Smooth muscle cell (in vitro differentiated cells): ENCODE data around the gene COX4I1. TPM values are rescaled to one million over a fixed set of nuclear protein-coding genes. Genes with fewer than 3 reads are reported as not detected.

ENCODE experiments used
- DNase-seq: peaks from one replicate; lab custom pipeline; 2025; ENCODE audit not compliant: unreplicated experiment; lab: John Stamatoyannopoulos, UW
- H2AFZ ChIP-seq: fragments of 200-600 bp; sonication (generic); 2 replicates; pipeline ENCODE4 v1.6.0; 2016; ENCODE audit warnings: antibody characterized with exemption, low read depth, mild to moderate bottlenecking
- H3F3A ChIP-seq: fragments of 200-600 bp; sonication (generic); 2 replicates; pipeline ENCODE4 v1.6.0; 2017; ENCODE audit warnings: antibody characterized with exemption, low read depth
- H3K27ac ChIP-seq: fragments of 200-600 bp; sonication (generic); 2 replicates; pipeline ENCODE4 v1.5.1; 2016; ENCODE audit warnings: low read depth, mild to moderate bottlenecking
- H3K27me3 ChIP-seq: fragments of 200-600 bp; sonication (generic); 2 replicates; pipeline ENCODE4 v1.6.1; 2016; ENCODE audit warnings: low read depth, mild to moderate bottlenecking
- H3K36me3 ChIP-seq: fragments of 200-600 bp; sonication (generic); 2 replicates; pipeline ENCODE4 v1.5.1; 2016; ENCODE audit warnings: low read depth
- H3K4me1 ChIP-seq: fragments of 200-600 bp; sonication (generic); 2 replicates; pipeline ENCODE4 v1.5.1; 2016; ENCODE audit warnings: low read depth
- H3K4me2 ChIP-seq: fragments of 200-600 bp; sonication (generic); 2 replicates; pipeline ENCODE4 v1.6.0; 2016; ENCODE audit warnings: mild to moderate bottlenecking
- H3K4me3 ChIP-seq: fragments of 200-600 bp; sonication (generic); 2 replicates; pipeline ENCODE4 v1.5.1; 2016; ENCODE audit warnings: mild to moderate bottlenecking
- H3K79me2 ChIP-seq: fragments of 200-600 bp; sonication (generic); 2 replicates; pipeline ENCODE4 v1.6.0; 2016; ENCODE audit warnings: low read depth, mild to moderate bottlenecking
- H3K9ac ChIP-seq: fragments of 200-600 bp; sonication (generic); 2 replicates; pipeline ENCODE4 v1.6.0; 2016; ENCODE audit warnings: low read depth
- H3K9me3 ChIP-seq: fragments of 200-600 bp; sonication (generic); replicated peaks from 2 replicates; pipeline ENCODE4 v1.5.1; 2016; ENCODE audit warnings: low read depth
- H4K20me1 ChIP-seq: fragments of 200-600 bp; sonication (generic); 2 replicates; pipeline ENCODE4 v1.6.0; 2016; ENCODE audit warnings: low read depth
- CTCF ChIP-seq: fragments of 200-600 bp; sonication (generic); IDR thresholded peaks from 2 replicates; pipeline ENCODE4 v1.5.1; 2017; ENCODE audit warnings: borderline replicate concordance, mild to moderate bottlenecking, antibody characterized with exemption; ENCODE audit not compliant: insufficient read depth, poor library complexity, severe bottlenecking
- WGBS: methylation state at CpG from one replicate; pipeline ENCODE4 v1.1.7; 2016; ENCODE audit warnings: low lambda C conversion rate; 5-methylcytosine and 5-hydroxymethylcytosine counted together
- polyA plus RNA-seq: library from polyadenylated mRNA; unstranded; fragments of >200 nt; fragmentation: Nextera tagmentation; extraction: Ambion mirVana; gene quantifications from 2 replicates; pipeline ENCODE4 v1.2.1, GENCODE V29; 2016
- total RNA-seq: library from RNA; depleted of rRNA; stranded (reverse); fragments of >200 nt; gene quantifications from 2 replicates; pipeline ENCODE4 v1.2.3, GENCODE V29; 2014

Gene COX4I1
- total and polyA plus RNA-seq, 2 experiments from 2014 or later, result 342 to 612 TPM

- 93% methylated on average over 22 of the region's 22 CpGs for WGBS
- no peak overlapping the region for H3K27ac ChIP-seq
- no peak for DNase-seq
Observed at GRCh38 chr16:85833219-85833920, 33.9 kb downstream of the COX4I1 start.

GRCh38 chr16:85834741-85835140, 35.2 kb downstream of the COX4I1 start:
- peaks cover 18% of the 10 kb centered on the region for H3K27me3 ChIP-seq

More at GRCh38 chr16:85833219-85833920, 33.9 kb downstream of the COX4I1 start:
- Histone ChIP-seq H4K20me1 (no peaks in the 10 kb centered on the region), H3F3A (no peaks in the 10 kb centered on the region), H2AFZ (no peak overlapping the region), H3K27me3 (peaks cover 18% of the 10 kb centered on the region), H3K9ac (no peak overlapping the region), H3K36me3 (no peaks in the 10 kb centered on the region), H3K79me2 (no peaks in the 10 kb centered on the region), H3K4me2 (no peak overlapping the region), H3K4me3 (no peak overlapping the region), H3K9me3 (no peaks in the 10 kb centered on the region), H3K4me1 (no peaks in the 10 kb centered on the region)
- no peak for TF ChIP-seq CTCF

GRCh38 chr16:85835227-85835751, 35.8 kb downstream of the COX4I1 start:
- WGBS, result 85% methylated on average over 21 of the region's 21 CpGs
- Histone ChIP-seq H4K20me1 (no peaks in the 10 kb centered on the region), H3K4me3 (no peak overlapping the region), H3K4me2 (no peak overlapping the region), H3K27me3 (peaks cover 18% of the 10 kb centered on the region), H3K27ac (no peak overlapping the region), H3K36me3 (no peaks in the 10 kb centered on the region), H3K9me3 (no peaks in the 10 kb centered on the region), H3K79me2 (no peaks in the 10 kb centered on the region), H3K9ac (no peak overlapping the region), H3K4me1 (no peaks in the 10 kb centered on the region), H2AFZ (no peak overlapping the region), H3F3A (no peaks in the 10 kb centered on the region)
- TF ChIP-seq CTCF, result no peak
- no peak for DNase-seq

More at GRCh38 chr16:85834741-85835140, 35.2 kb downstream of the COX4I1 start:
- H3K9me3 ChIP-seq, result no peaks in the 10 kb centered on the region
- no peak overlapping the region for H2AFZ ChIP-seq
- no peak overlapping the region for H3K27ac ChIP-seq
- no peaks in the 10 kb centered on the region for H3K4me1 ChIP-seq
- no peak overlapping the region for H3K4me3 ChIP-seq
- H3K79me2 ChIP-seq, result no peaks in the 10 kb centered on the region
- H3K4me2 ChIP-seq, result no peak overlapping the region
- H4K20me1 ChIP-seq, result no peaks in the 10 kb centered on the region
- TF ChIP-seq CTCF, result no peak
- no peak overlapping the region for H3K9ac ChIP-seq
- H3K36me3 ChIP-seq, result no peaks in the 10 kb centered on the region
- no peak for DNase-seq
- 84% methylated on average over 5 of the region's 5 CpGs for WGBS
- no peaks in the 10 kb centered on the region for H3F3A ChIP-seq
